Airway epithelial cell (primary cell): ENCODE results near the gene RRAGC. TPM values are rescaled to one million over a fixed set of nuclear protein-coding genes. Genes with fewer than 3 reads are reported as not detected.

Source experiments
- total RNA-seq: library from RNA; depleted of rRNA; stranded (reverse); fragments of >200 nt; gene quantifications from 2 replicates; pipeline ENCODE4 v1.2.3, GENCODE V29; 2015

RRAGC gene
- 6.5 and 9.0 TPM in 2 replicates for total RNA-seq

GRCh38 chr1:38859561-38860453, at the start of gene RRAGC:
Gene RRAGC, minus strand, starts transcription at chr1:38859772. Its CDS starts 126 bp downstream, at chr1:38859646.

GRCh38 chr1:38881487-38881886, 21.9 kb upstream of the RRAGC start, which contains the start of gene GJA9:
Gene GJA9, minus strand, starts transcription at chr1:38881587. Its CDS starts 5,489 bp downstream, at chr1:38876098.

GRCh38 chr1:38873027-38873969, 13.7 kb upstream of the RRAGC start, which contains the start of gene MYCBP:
Gene MYCBP, minus strand, starts transcription at chr1:38873348. Its CDS starts 43 bp downstream, at chr1:38873305.

Other genes starting within 250 kb of the RRAGC start
- 30.0 and 39.2 TPM in 2 replicates for gene MYCBP, start 13.6 kb upstream of the RRAGC start, total RNA-seq
- not detected in 2 replicates for gene GJA9, start 21.8 kb upstream of the RRAGC start, total RNA-seq
- 12.6 and 15.3 TPM in 2 replicates for gene RHBDL2, start 82.1 kb upstream of the RRAGC start, total RNA-seq
- 33.8 and 53.5 TPM in 2 replicates for gene AKIRIN1, start 131.5 kb upstream of the RRAGC start, total RNA-seq
- 492 and 758 TPM in 2 replicates for gene NDUFS5, start 166.6 kb upstream of the RRAGC start, total RNA-seq